ENCODE results near the gene PLA2R1. TPM values are rescaled to one million over a fixed set of nuclear protein-coding genes. Genes with fewer than 3 reads are reported as not detected.

The PLA2R1 gene
- total and polyA plus RNA-seq, 9 donors: 9.9 to 33.8 (median 20.4) TPM

DNA sequence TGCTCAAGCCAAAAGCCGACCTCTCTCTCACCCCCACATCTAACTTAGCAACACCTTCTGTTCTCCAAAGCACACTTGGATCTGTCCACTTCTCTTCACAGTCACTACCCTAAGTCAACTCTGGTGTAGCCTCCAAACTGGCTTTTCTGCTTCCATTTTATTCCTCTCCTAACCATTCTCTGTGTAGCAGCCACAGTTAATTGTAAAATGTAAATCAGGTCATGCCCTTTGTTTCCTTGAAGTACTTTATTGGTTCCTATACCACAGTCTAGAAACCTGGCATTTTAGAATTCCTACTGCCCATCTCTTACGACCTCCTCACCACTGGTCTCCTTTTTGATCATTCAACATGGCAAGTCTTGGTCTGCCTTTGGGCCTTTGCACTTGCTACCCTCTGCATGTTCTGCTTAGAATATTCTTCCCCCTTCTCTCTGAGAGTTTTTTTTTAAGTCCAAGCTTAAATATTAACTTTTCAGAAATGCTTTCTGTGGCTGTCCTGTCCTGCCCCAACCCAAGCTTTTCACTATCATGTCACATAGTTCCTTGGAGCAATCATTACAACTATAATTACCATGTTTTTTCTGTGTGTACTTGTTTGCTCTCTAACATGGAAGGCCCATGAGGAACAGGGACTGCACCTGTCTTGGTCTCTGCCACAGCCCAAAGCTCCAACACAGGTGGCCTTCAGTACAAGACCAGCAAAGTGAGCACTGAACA, 42.9 kb downstream of the PLA2R1 start:
- no peak overlapping the region for H3K27ac ChIP-seq
- TF ChIP-seq, protein P1, sequence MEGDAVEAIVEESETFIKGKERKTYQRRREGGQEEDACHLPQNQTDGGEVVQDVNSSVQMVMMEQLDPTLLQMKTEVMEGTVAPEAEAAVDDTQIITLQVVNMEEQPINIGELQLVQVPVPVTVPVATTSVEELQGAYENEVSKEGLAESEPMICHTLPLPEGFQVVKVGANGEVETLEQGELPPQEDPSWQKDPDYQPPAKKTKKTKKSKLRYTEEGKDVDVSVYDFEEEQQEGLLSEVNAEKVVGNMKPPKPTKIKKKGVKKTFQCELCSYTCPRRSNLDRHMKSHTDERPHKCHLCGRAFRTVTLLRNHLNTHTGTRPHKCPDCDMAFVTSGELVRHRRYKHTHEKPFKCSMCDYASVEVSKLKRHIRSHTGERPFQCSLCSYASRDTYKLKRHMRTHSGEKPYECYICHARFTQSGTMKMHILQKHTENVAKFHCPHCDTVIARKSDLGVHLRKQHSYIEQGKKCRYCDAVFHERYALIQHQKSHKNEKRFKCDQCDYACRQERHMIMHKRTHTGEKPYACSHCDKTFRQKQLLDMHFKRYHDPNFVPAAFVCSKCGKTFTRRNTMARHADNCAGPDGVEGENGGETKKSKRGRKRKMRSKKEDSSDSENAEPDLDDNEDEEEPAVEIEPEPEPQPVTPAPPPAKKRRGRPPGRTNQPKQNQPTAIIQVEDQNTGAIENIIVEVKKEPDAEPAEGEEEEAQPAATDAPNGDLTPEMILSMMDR (IDR thresholded peaks at IDR 0.05): no peak
- TF ChIP-seq POLR2A (IDR thresholded peaks at IDR 0.05): no peak
- TF ChIP-seq EP300 (IDR thresholded peaks at IDR 0.05): no peak
- H3K4me1 ChIP-seq (ENCODE audit: insufficient read depth): no peaks in the 10 kb centered on the region
- H3K36me3 ChIP-seq: no peaks in the 10 kb centered on the region
- no peaks in the 10 kb centered on the region for H3K9me3 ChIP-seq
- DNase-seq: no peak
- no peaks in the 10 kb centered on the region for H3K27me3 ChIP-seq
- WGBS, 3 donors: 94 to 97% (median 96%) methylated on average over 2 of the region's 2 CpGs
- H3K4me3 ChIP-seq: no peak overlapping the region
- intact Hi-C loops (cut with DNase I): no loop called here

- no peak for DNase-seq
- intact Hi-C loops (cut with DNase I): no loop called here
- TF ChIP-seq, protein P1 (IDR thresholded peaks at IDR 0.05): no peak
- TF ChIP-seq EP300 (IDR thresholded peaks at IDR 0.05): no peak
- no peak for TF ChIP-seq POLR2A (IDR thresholded peaks at IDR 0.05)
- no peaks in the 10 kb centered on the region for H3K27me3 ChIP-seq
- no peak overlapping the region for H3K4me3 ChIP-seq
- H3K9me3 ChIP-seq: no peaks in the 10 kb centered on the region
- peaks cover under 1% of the 10 kb centered on the region for H3K4me1 ChIP-seq (ENCODE audit: insufficient read depth)
- no peaks in the 10 kb centered on the region for H3K36me3 ChIP-seq
- WGBS, 3 donors: 77 to 89% (median 88%) methylated on average over 6 of the region's 6 CpGs
- no peak overlapping the region for H3K27ac ChIP-seq
Observed at GRCh38 chr2:160015746-160016145, 46.7 kb downstream of the PLA2R1 start.

- H3K36me3 ChIP-seq: no peaks in the 10 kb centered on the region
- H3K27ac ChIP-seq: no peak overlapping the region
- 4 to 46% (median 29%) methylated on average over 2 of the region's 2 CpGs for WGBS, 3 donors
- no peak for DNase-seq
- TF ChIP-seq POLR2A (IDR thresholded peaks at IDR 0.05) (no peak), EP300 (IDR thresholded peaks at IDR 0.05) (no peak)
- TF ChIP-seq, protein P1 (IDR thresholded peaks at IDR 0.05): no peak
- intact Hi-C loops (cut with DNase I): no loop called here
- no peaks in the 10 kb centered on the region for H3K9me3 ChIP-seq
- H3K4me3 ChIP-seq: no peak overlapping the region
- H3K4me1 ChIP-seq (ENCODE audit: insufficient read depth): peaks cover 2% of the 10 kb centered on the region
- H3K27me3 ChIP-seq: no peaks in the 10 kb centered on the region
Observed at GRCh38 chr2:160014227-160014626, 48.2 kb downstream of the PLA2R1 start.

DNA sequence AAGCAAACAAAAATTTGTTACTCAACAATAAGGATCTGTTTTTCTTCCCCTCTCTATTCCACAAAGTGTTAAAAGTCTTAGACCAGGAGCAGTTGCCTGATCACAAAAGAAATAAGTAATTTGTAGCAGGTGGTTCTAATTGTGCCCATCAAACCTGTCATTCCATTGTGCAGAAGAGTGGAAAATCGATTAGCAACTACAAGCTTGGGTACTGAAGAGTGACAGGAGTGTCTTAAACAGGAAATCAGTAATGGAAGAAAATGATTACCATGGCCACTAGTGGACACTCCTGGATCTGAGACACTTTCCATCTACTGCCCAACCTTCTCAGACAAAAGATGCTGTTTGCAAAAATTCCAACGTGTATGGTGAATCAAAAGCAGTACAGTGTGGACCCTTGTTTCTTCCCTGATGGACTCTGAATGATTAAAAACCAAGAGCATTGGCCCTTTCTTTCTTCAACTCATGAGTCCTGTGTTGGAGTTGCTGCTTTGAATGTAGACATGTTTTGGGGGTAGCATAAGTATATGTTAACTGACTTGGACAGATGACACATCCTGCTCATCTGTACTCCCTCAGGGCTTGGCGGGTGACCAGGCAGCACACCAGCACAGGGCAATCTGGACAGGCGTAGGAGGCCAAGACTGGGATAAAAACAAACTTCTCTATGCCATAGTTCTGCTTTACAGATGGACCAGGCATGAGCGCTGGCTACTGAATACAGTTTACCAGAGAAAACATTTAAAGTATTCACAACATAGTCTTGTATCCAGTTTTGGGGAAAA, 51.9 kb downstream of the PLA2R1 start:
- intact Hi-C loops (cut with DNase I): no loop called here
- WGBS, 3 donors: 17 to 30% (median 27%) methylated on average over 5 of the region's 5 CpGs
- Histone ChIP-seq H3K4me3 (no peak overlapping the region), H3K36me3 (no peaks in the 10 kb centered on the region), H3K27ac (no peak overlapping the region), H3K4me1 (ENCODE audit: insufficient read depth) (peaks cover 2% of the 10 kb centered on the region), H3K9me3 (no peaks in the 10 kb centered on the region), H3K27me3 (no peaks in the 10 kb centered on the region)
- DNase-seq: peak in 1 of 5 donors; percentile 15
- no peak for TF ChIP-seq POLR2A (IDR thresholded peaks at IDR 0.05)
- TF ChIP-seq, protein P1 (IDR thresholded peaks at IDR 0.05): no peak

All from ovary (tissue), 9 donors.